ENCODE measurements around the gene FADD. TPM values are rescaled to one million over a fixed set of nuclear protein-coding genes. Genes with fewer than 3 reads are reported as not detected.

The FADD gene
- total and polyA plus RNA-seq, 8 donors, result 4.0 to 20.4 (median 16.5) TPM

- H3K9me3 ChIP-seq, result no peaks in the 10 kb centered on the region
- peaks cover 22 to 40% (median 40%) of the 10 kb centered on the region in 4 donors for H3K36me3 ChIP-seq
- intact Hi-C loops (cut with DNase I; ENCODE audit: low total_unique reads), result no loop called here
- H3K4me3 ChIP-seq, result peak overlapping the region; percentile 83 to 94 (median 93)
- peaks cover 17 to 55% (median 36%) of the 10 kb centered on the region in 4 donors for H3K4me1 ChIP-seq
- 1 to 3% (median 2%) methylated on average over 23 to 30 of the region's 30 CpGs for WGBS, 5 donors
- peak in 1 of 3 donors; percentile 43 for TF ChIP-seq POLR2AphosphoS5 (IDR thresholded peaks at IDR 0.05)
- no peak for TF ChIP-seq POLR2A (IDR thresholded peaks at IDR 0.05)
- TF ChIP-seq EP300 (IDR thresholded peaks at IDR 0.05), result no peak
- H3K27me3 ChIP-seq, result no peaks in the 10 kb centered on the region
- peak; percentile 67 to 87 for DNase-seq
- H3K27ac ChIP-seq, result peak overlapping the region; percentile 91 to 99 (median 93)
These were observed 812 bp downstream of the FADD start for GRCh38 chr11:70203751-70204465.

GRCh38 chr11:70204466-70204799 lies 1.3 kb downstream of the FADD start:
- Histone ChIP-seq H3K27ac (peak overlapping the region; percentile 43 to 99 (median 92)), H3K4me1 (peaks cover 17 to 55% (median 36%) of the 10 kb centered on the region in 4 donors), H3K9me3 (no peaks in the 10 kb centered on the region), H3K36me3 (peaks cover 22 to 46% (median 45%) of the 10 kb centered on the region in 4 donors), H3K4me3 (peak overlapping the region; percentile 83 to 94 (median 93)), H3K27me3 (no peaks in the 10 kb centered on the region)
- intact Hi-C loops (cut with DNase I; ENCODE audit: low total_unique reads), result no loop called here
- WGBS, 5 donors, result 21 to 35% (median 25%) methylated on average over 4 of the region's 4 CpGs
- no peak for TF ChIP-seq CTCF (IDR thresholded peaks at IDR 0.05)
- no peak for TF ChIP-seq POLR2A (IDR thresholded peaks at IDR 0.05)
- TF ChIP-seq EP300 (IDR thresholded peaks at IDR 0.05), result no peak
- no peak for TF ChIP-seq POLR2AphosphoS5 (IDR thresholded peaks at IDR 0.05)
- DNase-seq, result no peak

- no peaks in the 10 kb centered on the region for H3K9me3 ChIP-seq
- H3K4me1 ChIP-seq, result peaks cover 17 to 55% (median 36%) of the 10 kb centered on the region in 4 donors
- peaks cover 22 to 51% (median 48%) of the 10 kb centered on the region in 4 donors for H3K36me3 ChIP-seq
- H3K4me3 ChIP-seq, result peak overlapping the region in 2 of 4 donors; percentile 93 to 94
- intact Hi-C loops (cut with DNase I; ENCODE audit: low total_unique reads), result no loop called here
- WGBS, 5 donors, result 82 to 88% (median 82%) methylated on average over 12 of the region's 12 CpGs
- TF ChIP-seq CTCF (IDR thresholded peaks at IDR 0.05) (no peak), EP300 (IDR thresholded peaks at IDR 0.05) (no peak), POLR2AphosphoS5 (IDR thresholded peaks at IDR 0.05) (no peak), POLR2A (IDR thresholded peaks at IDR 0.05) (no peak)
- DNase-seq, result no peak
- H3K27ac ChIP-seq, result peak overlapping the region in 4 of 5 donors; percentile 91 to 99 (median 93)
- H3K27me3 ChIP-seq, result no peaks in the 10 kb centered on the region
These were observed 2.1 kb downstream of the FADD start for GRCh38 chr11:70205049-70205725.

- no peak overlapping the region for H3K27ac ChIP-seq
- intact Hi-C loops (cut with DNase I; ENCODE audit: low total_unique reads), result no loop called here
- H3K27me3 ChIP-seq, result no peaks in the 10 kb centered on the region
- no peak for DNase-seq
- 76 to 83% (median 79%) methylated on average over 7 of the region's 7 CpGs for WGBS, 5 donors
- no peak for TF ChIP-seq POLR2AphosphoS5 (IDR thresholded peaks at IDR 0.05)
- no peak for TF ChIP-seq EP300 (IDR thresholded peaks at IDR 0.05)
- TF ChIP-seq POLR2A (IDR thresholded peaks at IDR 0.05), result no peak
- H3K36me3 ChIP-seq, result peaks cover 22 to 51% (median 48%) of the 10 kb centered on the region in 4 donors
- peaks cover 17 to 55% (median 36%) of the 10 kb centered on the region in 4 donors for H3K4me1 ChIP-seq
- peak overlapping the region in 1 of 4 donors; percentile 93 for H3K4me3 ChIP-seq
- no peaks in the 10 kb centered on the region for H3K9me3 ChIP-seq
These were observed 2.7 kb downstream of the FADD start for GRCh38 chr11:70205766-70206165.

GRCh38 chr11:70206226-70206981 lies 3.3 kb downstream of the FADD start:
- H3K27me3 ChIP-seq, result no peaks in the 10 kb centered on the region
- no peak overlapping the region for H3K27ac ChIP-seq
- H3K9me3 ChIP-seq, result no peaks in the 10 kb centered on the region
- intact Hi-C loops (cut with DNase I; ENCODE audit: low total_unique reads), result no loop called here
- no peak for DNase-seq
- no peak for TF ChIP-seq CTCF (IDR thresholded peaks at IDR 0.05)
- TF ChIP-seq EP300 (IDR thresholded peaks at IDR 0.05), result no peak
- no peak for TF ChIP-seq POLR2AphosphoS5 (IDR thresholded peaks at IDR 0.05)
- no peak for TF ChIP-seq POLR2A (IDR thresholded peaks at IDR 0.05)
- peaks cover 22 to 51% (median 48%) of the 10 kb centered on the region in 4 donors for H3K36me3 ChIP-seq
- no peak overlapping the region for H3K4me3 ChIP-seq
- WGBS, 5 donors, result 94 to 96% (median 95%) methylated on average over 17 to 22 of the region's 22 CpGs
- peaks cover 17 to 55% (median 36%) of the 10 kb centered on the region in 4 donors for H3K4me1 ChIP-seq
